GM12892 (cell line): ENCODE measurements around the gene MAP3K6.

Source experiments
- DNase-seq: peaks from one replicate; pipeline ENCODE4 v3.0.0; 2011; ENCODE audit not compliant: insufficient read length
- FAIRE-seq: peaks from 2 replicates; lab custom pipeline; 2011; peaks lifted over from hg19 to GRCh38; lab: Jason Lieb, UNC
- POLR2A ChIP-seq: IDR thresholded peaks from 2 replicates; pipeline ENCODE4 v1.6.1; 2011; ENCODE audit warnings: low read depth, low read length, control low read depth
- POLR2AphosphoS5 ChIP-seq: IDR thresholded peaks from 2 replicates; pipeline ENCODE4 v1.6.1; 2011; ENCODE audit warnings: low read depth, low read length, control low read depth
- TAF1 ChIP-seq: IDR thresholded peaks from 2 replicates; pipeline ENCODE4 v1.6.1; 2011; ENCODE audit warnings: low read depth, mild to moderate bottlenecking, control low read depth, low read length, borderline replicate concordance

MAP3K6 gene

GRCh38 chr1:27366113-27366410 is 699 bp downstream of the MAP3K6 start:
- DNase-seq (peak; percentile 72), FAIRE-seq (peak; percentile 44)
- TF ChIP-seq TAF1 (no peak), POLR2A (no peak), POLR2AphosphoS5 (no peak)

GRCh38 chr1:27365372-27366112 is 1.2 kb downstream of the MAP3K6 start:
- DNase-seq (peak; percentile 90), FAIRE-seq (peak; percentile 93)
- no peak for TF ChIP-seq TAF1
- TF ChIP-seq POLR2AphosphoS5, result no peak
- no peak; the same call in 1 of the 2 replicates for TF ChIP-seq POLR2A

- DNase-seq (no peak), FAIRE-seq (no peak)
- TF ChIP-seq TAF1 (no peak), POLR2AphosphoS5 (no peak), POLR2A (no peak)
Observed at GRCh38 chr1:27364696-27365371, 1.9 kb downstream of the MAP3K6 start.

GRCh38 chr1:27363766-27364695 is 2.7 kb downstream of the MAP3K6 start:
- TF ChIP-seq POLR2AphosphoS5, result no peak
- no peak for DNase-seq
- FAIRE-seq, result no peak

GRCh38 chr1:27361553-27361952 is 5.2 kb downstream of the MAP3K6 start:
- TF ChIP-seq POLR2A (no peak), TAF1 (no peak), POLR2AphosphoS5 (no peak)
- no peak for FAIRE-seq
- DNase-seq, result no peak

GRCh38 chr1:27361044-27361402 is 5.7 kb downstream of the MAP3K6 start:
- FAIRE-seq, result no peak
- no peak for DNase-seq
- TF ChIP-seq POLR2A (no peak), POLR2AphosphoS5 (no peak), TAF1 (no peak)

- TF ChIP-seq POLR2A, result no peak
- FAIRE-seq, result no peak
- DNase-seq, result no peak
Observed at GRCh38 chr1:27360159-27361043, 6.4 kb downstream of the MAP3K6 start.

- FAIRE-seq, result peak; percentile 73
- no peak for DNase-seq
- TF ChIP-seq POLR2AphosphoS5 (no peak), TAF1 (no peak), POLR2A (no peak)
Observed at GRCh38 chr1:27359822-27360158, 7.0 kb downstream of the MAP3K6 start.

GRCh38 chr1:27358928-27359313 is 7.8 kb downstream of the MAP3K6 start:
- TF ChIP-seq TAF1 (no peak), POLR2AphosphoS5 (no peak), POLR2A (no peak)
- FAIRE-seq (no peak), DNase-seq (no peak)

GRCh38 chr1:27358038-27358927 is 8.5 kb downstream of the MAP3K6 start:
- no peak for TF ChIP-seq POLR2A
- no peak for TF ChIP-seq TAF1
- no peak for TF ChIP-seq POLR2AphosphoS5
- FAIRE-seq, result no peak
- DNase-seq, result no peak
